ENCODE data around the gene SLC16A13. TPM values are rescaled to one million over a fixed set of nuclear protein-coding genes. Genes with fewer than 3 reads are reported as not detected.
A peak's percentile ranks its signal among the peaks of the same experiment; 100 is the strongest.

SLC16A13 gene
- total and polyA plus RNA-seq, 11 donors = 0.83 to 2.1 (median 1.0) TPM

DNA sequence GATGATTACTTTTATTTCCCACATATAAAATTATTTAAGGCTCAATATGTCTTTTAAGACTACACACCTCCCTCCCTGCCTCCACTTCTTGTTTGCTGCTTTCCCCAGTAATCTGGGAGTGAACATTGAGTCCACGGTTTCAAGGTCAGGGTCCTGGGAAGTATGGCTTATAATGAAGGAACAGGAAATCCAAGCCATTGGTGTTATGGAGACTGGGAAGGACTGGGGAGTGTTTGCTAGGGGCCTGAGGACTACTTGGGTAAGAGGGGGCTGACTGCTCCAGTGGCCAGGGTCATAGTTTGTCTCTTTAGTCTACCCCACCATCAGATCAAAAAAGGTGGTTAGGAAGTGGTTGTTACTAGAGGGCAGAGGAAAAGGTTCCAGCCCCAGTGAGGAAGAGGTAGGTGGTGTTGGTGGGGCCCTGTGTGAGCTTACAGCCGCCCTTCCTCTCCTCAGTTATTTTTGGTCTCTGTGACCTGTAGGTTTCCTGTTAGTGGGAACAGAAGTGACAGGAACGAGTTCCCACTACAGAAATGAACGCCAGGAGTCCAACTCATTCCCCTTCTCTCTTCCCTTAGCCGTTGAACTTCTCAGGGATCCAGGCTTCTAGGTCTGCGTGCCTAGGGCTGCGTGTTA, 742 bp upstream of the SLC16A13 start:
- H3K4me3 ChIP-seq = peak overlapping the region; percentile 53 to 88 (median 67)

DNA sequence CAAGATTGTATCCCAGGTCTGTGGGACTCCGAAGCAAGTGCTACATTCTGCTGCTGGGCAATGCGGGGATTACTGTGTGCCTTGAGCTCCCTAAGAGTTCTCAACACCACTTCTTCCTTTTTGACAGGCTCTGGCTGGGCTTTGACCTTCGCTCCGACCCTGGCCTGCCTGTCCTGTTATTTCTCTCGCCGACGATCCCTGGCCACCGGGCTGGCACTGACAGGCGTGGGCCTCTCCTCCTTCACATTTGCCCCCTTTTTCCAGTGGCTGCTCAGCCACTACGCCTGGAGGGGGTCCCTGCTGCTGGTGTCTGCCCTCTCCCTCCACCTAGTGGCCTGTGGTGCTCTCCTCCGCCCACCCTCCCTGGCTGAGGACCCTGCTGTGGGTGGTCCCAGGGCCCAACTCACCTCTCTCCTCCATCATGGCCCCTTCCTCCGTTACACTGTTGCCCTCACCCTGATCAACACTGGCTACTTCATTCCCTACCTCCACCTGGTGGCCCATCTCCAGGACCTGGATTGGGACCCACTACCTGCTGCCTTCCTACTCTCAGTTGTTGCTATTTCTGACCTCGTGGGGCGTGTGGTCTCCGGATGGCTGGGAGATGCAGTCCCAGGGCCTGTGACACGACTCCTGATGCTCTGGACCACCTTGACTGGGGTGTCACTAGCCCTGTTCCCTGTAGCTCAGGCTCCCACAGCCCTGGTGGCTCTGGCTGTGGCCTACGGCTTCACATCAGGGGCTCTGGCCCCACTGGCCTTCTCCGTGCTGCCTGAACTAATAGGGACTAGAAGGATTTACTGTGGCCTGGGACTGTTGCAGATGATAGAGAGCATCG, 2.4 kb downstream of the SLC16A13 start:
- ATAC-seq (no peak), DNase-seq (no peak)
- intact Hi-C loops (cut with DNase I) = no loop called here
- H3K27me3 ChIP-seq = peaks cover 0 to 18% (median 13%) of the 10 kb centered on the region in 9 donors
- peaks cover 0 to 38% (median 17%) of the 10 kb centered on the region in 12 donors for H3K4me1 ChIP-seq
- no peak overlapping the region for H3K27ac ChIP-seq
- H3K9me3 ChIP-seq = no peaks in the 10 kb centered on the region
- no peak for TF ChIP-seq POLR2A (IDR thresholded peaks at IDR 0.05)
- TF ChIP-seq, protein P1, sequence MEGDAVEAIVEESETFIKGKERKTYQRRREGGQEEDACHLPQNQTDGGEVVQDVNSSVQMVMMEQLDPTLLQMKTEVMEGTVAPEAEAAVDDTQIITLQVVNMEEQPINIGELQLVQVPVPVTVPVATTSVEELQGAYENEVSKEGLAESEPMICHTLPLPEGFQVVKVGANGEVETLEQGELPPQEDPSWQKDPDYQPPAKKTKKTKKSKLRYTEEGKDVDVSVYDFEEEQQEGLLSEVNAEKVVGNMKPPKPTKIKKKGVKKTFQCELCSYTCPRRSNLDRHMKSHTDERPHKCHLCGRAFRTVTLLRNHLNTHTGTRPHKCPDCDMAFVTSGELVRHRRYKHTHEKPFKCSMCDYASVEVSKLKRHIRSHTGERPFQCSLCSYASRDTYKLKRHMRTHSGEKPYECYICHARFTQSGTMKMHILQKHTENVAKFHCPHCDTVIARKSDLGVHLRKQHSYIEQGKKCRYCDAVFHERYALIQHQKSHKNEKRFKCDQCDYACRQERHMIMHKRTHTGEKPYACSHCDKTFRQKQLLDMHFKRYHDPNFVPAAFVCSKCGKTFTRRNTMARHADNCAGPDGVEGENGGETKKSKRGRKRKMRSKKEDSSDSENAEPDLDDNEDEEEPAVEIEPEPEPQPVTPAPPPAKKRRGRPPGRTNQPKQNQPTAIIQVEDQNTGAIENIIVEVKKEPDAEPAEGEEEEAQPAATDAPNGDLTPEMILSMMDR (IDR thresholded peaks at IDR 0.05) = no peak
- 76 to 83% (median 82%) methylated on average over 18 to 19 of the region's 19 CpGs for WGBS, 4 donors
- H3K36me3 ChIP-seq = no peaks in the 10 kb centered on the region
- no peak overlapping the region for H3K4me3 ChIP-seq

More for the DNA sequence above, 742 bp upstream of the SLC16A13 start:
- peak overlapping the region; percentile 74 to 97 (median 88) for H3K27ac ChIP-seq
- WGBS, 4 donors = 9 to 15% (median 13%) methylated on average over 7 of the region's 7 CpGs
- TF ChIP-seq, protein P1 (IDR thresholded peaks at IDR 0.05) = no peak
- TF ChIP-seq POLR2A (IDR thresholded peaks at IDR 0.05) = no peak
- H3K4me1 ChIP-seq = peaks cover 0 to 29% (median 8%) of the 10 kb centered on the region in 12 donors
- ATAC-seq (peak; percentile 44 to 76 (median 54)), DNase-seq (peak in 1 of 5 donors; percentile 50)
- H3K9me3 ChIP-seq = no peaks in the 10 kb centered on the region
- intact Hi-C loops (cut with DNase I) = no loop called here
- H3K36me3 ChIP-seq = peaks cover 0 to 4% (median 0%) of the 10 kb centered on the region in 9 donors
- no peaks in the 10 kb centered on the region for H3K27me3 ChIP-seq

DNA sequence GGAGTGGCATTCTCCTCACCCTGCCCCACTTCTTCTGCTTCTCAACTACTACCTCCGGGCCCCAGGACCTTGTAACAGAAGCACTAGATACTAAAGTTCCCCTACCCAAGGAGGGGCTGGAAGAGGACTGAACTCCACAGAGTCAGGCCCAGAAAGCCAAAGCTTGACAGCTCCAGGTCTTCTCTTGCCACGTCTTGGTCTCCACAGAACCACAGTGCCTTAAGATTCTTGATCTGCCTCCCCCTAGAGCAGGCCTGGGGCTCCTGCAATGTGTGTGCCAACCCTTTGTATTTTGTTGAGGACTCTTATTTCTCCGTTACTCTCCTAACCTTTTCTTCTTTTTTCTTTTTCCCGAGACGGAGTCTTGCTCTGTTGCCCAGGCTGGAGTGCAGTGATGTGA, 4.0 kb downstream of the SLC16A13 start:
- H3K27ac ChIP-seq = no peak overlapping the region
- peaks cover 0 to 32% (median 21%) of the 10 kb centered on the region in 9 donors for H3K27me3 ChIP-seq
- H3K4me3 ChIP-seq = no peak overlapping the region
- WGBS, 4 donors = 91 to 97% (median 95%) methylated on average over 5 of the region's 5 CpGs
- no peak for DNase-seq
- TF ChIP-seq, protein P1 (IDR thresholded peaks at IDR 0.05) = no peak
- TF ChIP-seq POLR2A (IDR thresholded peaks at IDR 0.05) = no peak
- intact Hi-C loops (cut with DNase I) = loop anchor here in 1 of 10 donors (10.0 kb wide), 1 partner anchor 255 kb away; the partner anchor contains the start of gene YBX2
- no peaks in the 10 kb centered on the region for H3K36me3 ChIP-seq
- no peaks in the 10 kb centered on the region for H3K9me3 ChIP-seq
- ATAC-seq = no peak
- peaks cover 0 to 42% (median 24%) of the 10 kb centered on the region in 12 donors for H3K4me1 ChIP-seq

Data from heart left ventricle (tissue), 16 donors.